HTR-8/SVneo (cell line): ENCODE data around the gene TCP11.

Source experiments
- DNase-seq: peaks from one replicate; pipeline ENCODE4 v3.0.0; 2011; ENCODE audit warnings: low spot score, mixed read lengths; ENCODE audit not compliant: insufficient read length
- FAIRE-seq: peaks from 2 replicates; lab custom pipeline; 2011; peaks lifted over from hg19 to GRCh38; lab: Jason Lieb, UNC

The TCP11 gene

DNA sequence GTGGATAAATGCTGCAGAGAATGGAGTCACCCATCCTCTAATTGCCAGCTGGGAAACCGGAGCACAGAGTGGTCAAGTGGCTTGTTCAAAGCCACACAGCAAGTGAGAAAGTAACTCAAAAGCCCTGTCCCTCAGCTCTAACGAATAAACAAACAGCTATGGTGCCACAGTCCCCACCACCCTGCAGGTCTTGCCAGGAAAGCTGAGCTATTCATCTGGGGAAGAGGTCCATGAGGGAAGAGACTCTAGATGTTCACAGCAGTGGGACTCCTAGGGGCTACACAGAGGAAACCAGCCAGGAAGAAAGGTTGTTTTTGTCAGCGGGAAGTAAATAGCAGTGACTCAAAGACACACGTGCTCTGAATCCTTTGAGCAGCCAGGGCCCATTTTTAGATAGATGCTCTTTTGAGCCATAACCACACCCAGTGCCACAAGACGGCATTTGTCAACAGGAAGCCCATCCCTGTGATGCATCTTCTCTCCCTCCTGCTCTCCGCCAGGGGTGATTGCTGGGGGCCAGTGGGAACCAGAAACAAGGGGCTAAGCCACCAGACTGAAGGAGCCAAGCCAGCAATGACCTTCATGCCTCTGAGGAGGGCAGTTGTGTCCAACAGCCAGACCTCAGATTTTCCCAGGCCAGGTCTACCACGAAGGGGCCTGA, 32.4 kb upstream of the TCP11 start:
- FAIRE-seq (peak; percentile 67), DNase-seq (no peak)

DNA sequence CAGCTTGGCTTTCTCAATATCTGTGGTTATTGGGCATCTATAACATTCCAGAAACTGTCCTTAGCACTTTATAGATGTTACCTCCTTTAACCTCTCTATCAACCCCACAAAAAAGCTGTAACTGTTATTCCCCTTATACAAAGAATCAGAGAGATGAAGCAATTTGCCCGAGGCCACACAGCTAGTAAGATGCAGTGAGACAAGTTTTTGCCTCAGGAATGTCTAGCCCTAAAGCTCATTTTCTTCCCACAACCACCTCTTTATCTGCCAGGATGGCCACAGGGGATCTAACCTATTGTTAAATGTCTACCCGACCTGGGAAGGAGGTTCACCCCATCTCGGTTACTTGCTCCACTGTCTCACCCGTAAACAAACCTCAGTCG, 31.9 kb upstream of the TCP11 start:
- no peak for DNase-seq

DNA sequence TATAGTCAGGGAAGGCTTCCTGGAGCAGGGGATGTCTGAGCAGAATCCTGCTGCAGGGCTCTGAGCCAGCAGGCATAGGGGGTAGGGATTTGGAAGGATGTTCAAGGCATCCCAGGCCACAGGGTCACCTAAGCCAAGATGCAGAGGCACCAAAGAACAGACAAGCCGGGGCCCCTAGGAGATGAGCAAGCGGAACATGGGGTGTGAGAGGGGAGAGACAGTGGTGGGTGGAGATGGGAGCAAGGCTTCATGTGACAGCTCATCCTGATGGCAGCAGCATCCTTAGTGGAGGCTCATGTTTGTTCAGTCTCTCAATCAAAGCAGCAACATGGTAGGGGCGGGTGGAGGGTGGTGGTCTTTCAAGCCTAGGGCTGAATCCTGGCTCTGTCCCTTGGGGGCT, 29.8 kb upstream of the TCP11 start:
- DNase-seq (no peak), FAIRE-seq (no peak)

More for the DNA sequence above, 31.9 kb upstream of the TCP11 start:
- no peak for FAIRE-seq

DNA sequence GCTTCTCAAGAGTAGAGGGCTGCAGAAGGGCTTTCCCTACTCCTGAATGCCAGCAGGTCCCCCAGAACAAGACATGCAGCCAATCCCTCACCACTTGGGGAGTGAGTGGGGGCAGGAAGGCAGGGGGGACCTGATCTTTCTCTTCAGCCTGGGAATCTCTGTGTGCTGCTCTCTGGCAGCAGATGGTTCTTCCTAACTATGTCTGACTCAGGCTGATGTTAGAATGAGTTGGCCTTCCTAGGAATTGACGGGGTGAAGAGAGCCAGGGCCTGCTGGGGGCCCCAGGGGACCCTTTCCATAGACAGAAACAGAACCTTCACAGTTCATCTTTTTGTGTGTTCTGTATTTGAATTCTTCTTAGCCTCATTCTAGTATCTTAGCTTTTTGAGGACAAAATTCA, 29.0 kb upstream of the TCP11 start:
- FAIRE-seq (no peak), DNase-seq (no peak)

DNA sequence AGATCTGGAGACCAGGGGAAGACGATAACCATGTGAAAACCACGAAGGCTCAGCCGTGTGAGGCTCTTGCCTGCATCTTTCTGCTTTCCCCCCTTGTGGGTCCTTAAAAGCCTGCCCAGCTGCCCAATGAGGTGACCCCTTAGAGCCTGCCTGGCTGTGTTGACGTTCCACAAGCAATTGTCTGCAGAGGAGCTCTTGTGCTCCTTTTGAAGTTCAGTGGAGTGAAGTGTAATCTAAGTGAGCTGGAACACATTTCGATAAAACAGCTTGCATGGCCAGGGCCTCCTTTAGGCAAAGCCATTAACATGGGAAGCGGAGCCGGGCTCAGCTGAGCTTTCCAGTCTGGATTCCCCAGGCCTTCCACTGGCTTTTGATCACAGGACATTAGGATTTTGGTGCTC, 27.3 kb upstream of the TCP11 start:
- no peak for FAIRE-seq
- DNase-seq, result no peak

DNA sequence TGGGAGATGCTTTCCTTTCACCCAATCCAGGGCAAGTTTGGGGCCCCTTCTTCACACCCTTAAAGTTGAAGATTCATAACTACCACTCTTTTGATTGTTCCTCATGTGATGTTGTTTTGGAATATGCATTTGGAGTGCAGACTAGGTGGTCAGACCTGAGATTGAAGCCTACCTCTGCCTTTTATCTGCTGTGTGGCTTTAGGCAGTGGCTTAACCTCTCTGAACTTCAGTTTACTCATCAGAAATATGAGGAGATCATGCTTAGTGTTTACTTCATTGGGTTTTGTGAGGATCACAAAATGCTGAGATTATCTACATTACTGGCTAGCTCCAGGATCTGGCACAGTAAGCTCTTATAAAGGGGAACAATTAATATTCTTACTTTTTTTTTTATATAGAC, 26.4 kb upstream of the TCP11 start:
- FAIRE-seq, result no peak
- DNase-seq, result no peak

DNA sequence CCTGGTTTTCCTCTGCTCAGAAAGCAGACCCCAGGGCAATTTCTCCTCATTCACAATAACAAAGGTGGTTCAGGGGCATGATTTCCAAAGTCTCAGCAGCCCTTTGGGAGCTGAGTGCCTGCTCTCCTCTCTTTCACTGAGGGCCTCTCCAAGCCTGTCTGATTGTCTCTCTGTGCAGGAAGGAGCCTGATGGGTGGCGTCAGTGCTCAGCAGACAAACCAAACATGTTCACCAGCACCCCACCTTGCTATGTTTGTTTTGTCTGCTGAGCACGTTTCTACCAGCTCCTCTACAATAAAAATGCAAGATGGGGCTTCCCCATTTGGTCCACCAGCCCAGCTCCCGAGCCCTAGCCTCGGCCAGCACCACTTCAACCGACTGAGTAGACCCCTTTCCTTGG, 25.4 kb upstream of the TCP11 start:
- FAIRE-seq, result no peak

DNA sequence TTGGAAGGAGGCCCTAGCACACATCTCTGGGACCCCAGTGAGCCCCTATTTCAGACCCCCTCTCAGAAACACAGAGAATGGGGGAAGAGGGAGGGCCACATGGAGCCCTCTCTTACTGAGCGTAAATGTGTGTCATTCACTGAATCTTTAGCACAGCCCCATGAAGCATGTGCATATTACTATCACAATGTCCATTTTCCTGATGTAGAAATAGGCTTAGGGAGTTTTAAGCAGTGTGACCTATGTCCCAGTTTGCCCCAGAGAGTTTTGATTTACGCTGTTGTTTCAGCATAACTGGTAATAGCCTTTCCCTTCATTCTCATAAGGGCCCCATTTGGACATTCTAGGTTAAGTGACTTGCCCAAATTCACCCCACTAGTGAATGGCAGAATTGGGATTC, 25.0 kb upstream of the TCP11 start:
- DNase-seq (no peak), FAIRE-seq (no peak)

More for the DNA sequence above, 25.4 kb upstream of the TCP11 start:
- no peak for DNase-seq

DNA sequence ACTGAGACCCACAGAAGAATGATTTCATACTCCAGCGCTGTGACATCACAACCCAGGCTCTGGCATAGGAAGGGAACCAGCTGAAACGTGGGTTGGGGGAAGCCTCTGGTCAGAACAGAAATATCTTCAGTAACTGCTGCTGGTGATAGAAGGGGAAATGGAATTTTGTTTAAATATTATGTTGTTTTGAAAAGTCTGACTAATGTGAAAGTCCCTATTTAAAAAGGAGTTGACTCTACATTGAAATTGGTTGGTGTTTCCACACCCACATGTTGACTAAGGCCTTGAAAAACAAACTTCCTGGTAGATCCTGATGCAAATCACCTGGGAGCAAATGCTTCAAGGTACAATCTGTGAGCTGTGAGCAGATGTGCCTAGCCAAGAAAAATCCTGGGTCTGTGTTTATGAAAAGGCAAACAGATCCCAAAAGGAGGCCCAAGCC, 24.5 kb upstream of the TCP11 start:
- DNase-seq (no peak), FAIRE-seq (no peak)

DNA sequence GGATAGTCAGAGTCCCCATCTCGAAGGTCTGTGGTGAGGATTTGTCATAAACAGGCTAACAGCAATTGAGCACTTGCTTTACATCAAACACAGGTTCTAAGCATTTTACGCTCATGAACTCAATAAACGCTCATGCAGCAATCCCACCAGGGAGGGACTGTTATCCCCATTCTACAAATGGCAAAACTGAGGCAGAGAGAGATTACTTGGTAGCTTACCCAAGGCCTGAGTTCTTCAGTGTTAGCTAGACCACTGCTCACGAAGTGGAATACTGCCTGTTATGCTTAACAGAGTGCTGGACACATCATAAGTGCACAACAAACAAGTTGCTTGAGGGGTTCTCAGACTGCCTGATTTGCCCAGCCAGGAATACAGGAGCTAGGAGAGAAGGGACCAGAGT, 23.7 kb upstream of the TCP11 start:
- no peak for DNase-seq
- no peak for FAIRE-seq

DNA sequence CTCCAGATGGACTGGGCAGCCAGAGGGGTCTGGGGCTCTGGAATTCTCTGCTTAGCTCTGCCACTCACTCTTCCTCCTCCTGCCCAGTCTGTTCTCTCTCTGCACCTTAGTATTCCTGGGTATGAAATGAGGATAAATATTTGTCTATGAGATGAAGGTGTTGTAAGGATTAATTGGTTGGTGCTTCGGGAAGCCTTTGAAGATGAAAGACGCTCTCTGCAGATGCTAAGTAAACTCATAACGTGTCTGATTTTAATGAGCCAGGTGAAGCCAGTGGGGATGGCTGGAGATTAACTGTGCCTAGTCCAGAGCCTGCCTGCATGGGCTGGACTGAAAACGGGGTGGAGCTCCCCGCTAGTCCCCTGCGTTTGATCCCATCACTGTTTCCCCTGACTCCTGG, 23.1 kb upstream of the TCP11 start:
- no peak for FAIRE-seq
- no peak for DNase-seq

DNA sequence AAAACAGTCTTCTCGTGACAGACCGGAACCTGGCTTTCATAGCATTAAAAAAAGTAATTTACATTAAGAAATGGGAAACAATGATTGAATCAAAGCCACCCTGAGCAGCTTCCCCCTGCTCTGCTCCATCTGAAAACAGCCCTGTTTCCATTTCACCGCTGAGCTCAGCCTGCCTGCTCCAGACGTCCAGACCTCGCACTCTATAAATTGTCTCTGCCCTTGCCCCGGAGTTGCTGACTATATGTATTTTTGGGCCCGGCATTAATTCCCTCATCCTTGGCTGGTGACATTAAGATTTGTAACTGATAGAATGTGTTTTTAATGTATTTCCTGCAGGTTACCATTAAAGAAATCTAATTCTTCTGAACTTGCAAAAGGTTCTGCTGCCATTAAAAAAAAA, 22.7 kb upstream of the TCP11 start:
- FAIRE-seq, result no peak
- no peak for DNase-seq

DNA sequence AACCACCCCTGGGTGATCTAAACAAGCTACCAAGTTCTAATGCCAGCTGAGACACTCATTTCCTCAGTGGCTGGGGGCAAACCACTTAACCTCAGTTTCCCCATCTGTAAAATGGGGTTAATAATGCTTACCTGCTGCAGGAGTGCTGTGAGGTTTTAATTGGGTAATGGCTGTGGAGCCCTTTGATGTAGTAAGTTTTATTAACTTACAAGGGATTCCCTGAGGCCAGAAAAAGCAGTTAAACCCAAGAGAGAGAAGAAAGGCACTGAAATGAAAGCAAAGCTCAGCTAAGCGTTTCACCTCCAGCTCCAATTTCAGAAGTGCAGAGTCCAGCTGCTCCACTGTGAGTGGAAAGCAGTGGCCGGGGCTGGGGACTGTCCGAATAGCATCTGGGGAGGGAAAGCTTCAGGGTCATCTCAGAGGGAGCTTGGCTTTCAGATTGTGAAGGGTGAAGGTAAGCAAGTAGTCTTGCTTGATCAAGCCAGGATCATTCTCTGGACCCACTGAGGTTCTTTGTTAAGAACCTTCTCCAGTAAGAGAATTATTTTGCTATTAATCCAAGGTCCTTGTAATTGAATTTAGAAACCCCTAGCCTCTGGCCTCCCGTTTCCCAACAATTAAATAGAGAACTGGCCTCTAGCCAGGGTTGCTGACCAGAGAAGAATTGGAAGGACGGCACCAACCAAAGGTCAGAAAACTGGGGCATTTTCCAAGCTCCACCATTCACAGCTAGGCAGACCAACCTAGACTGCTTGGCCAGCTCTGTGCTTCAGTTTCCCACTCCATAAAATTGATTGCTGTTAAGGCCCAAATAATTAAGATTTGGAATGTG, 20.9 kb upstream of the TCP11 start:
- no peak for DNase-seq
- no peak for FAIRE-seq

DNA sequence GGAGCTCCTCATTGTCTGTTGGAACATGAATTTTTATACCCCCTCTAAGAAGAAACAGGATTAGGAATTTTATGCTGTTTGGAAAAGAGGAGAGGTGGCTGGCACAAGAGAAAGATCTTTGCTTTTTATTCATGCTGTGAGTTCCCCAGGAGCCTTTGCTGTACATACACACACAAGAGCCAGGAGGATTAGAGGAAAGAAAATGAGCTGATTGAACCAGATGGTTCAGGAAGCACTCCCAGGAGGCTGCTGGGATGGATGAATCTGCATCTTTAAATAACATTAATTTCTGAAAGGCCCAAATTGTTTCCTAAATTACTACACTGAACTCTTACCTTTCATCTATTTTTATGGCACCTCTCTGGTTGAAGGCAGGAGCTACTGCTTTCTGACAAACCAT, 20.1 kb upstream of the TCP11 start:
- no peak for DNase-seq
- FAIRE-seq, result no peak

DNA sequence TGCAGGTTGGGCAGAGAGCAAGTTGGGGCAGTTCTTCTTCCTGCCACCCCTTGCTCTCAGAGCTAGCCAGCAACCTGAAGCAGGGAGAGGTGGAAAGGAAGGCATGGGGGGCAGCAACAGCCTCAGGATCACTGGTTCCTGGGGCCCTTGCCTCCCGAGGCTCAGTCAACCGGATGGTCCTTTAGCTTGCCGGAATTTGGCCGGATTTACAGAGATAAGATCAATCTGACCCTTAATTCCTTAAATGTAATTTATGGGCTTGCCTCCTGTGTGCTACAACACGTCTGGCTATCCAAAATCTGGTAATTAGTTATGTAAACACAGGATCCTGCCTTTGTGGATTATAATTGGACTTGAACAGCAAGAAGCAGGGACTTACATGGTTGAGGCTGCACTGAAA, 19.5 kb upstream of the TCP11 start:
- DNase-seq (no peak), FAIRE-seq (no peak)

DNA sequence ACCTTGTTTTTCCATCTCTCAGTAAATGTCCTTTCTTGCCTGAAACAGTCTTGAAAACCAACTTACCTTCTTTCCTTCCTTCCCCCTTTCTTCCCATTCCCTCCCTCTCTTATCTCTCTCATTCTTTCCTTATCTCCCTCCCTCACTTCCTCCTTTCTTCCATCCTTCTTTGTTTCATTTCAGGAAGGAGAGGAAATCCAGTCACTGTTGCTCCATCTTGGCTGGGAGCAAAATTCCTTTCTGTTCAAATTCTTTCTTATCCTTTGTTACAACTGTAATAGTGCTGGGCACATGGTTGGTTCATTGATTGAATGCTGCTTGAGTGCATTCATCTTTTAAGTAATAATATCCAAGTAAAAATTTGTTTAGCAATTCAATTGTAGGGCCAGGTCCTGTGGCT, 17.4 kb upstream of the TCP11 start:
- FAIRE-seq, result no peak
- no peak for DNase-seq

DNA sequence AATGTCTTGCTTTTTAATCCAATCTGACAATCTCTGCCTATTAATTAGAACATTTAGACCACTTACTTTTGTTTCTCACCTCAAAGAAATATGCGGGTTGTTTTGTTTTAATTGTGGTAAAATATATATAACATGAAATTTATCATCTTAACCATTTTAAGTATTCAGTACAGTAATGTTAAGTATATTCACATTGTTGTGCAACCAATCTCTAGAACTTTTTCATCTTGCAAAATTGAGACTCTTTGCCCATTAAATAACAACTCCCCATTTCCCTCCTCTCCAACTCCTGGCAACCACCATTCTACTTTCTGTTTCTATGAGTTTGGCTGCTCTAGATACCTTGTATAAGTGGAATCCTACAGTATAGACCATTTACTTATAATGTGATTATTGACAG, 13.8 kb upstream of the TCP11 start:
- FAIRE-seq (no peak), DNase-seq (no peak)

DNA sequence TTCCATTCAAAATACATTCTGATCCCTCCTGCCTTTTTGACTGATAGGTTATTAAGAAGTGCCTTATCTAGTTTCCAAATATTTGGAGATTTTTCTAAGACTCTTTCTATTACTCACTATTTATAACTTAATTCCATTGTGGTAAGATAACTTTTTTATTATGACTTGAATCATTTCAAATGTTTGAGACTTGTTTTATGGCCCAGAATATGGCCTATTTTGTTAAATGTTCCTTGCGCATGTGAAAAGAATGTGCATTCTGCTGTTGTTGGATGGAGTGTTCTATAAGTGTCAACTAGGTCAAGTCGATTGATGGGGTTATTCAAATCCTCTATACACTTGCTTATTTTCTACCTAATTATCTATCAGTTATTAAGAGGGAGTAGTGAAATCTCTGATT, 13.1 kb upstream of the TCP11 start:
- DNase-seq (no peak), FAIRE-seq (no peak)

DNA sequence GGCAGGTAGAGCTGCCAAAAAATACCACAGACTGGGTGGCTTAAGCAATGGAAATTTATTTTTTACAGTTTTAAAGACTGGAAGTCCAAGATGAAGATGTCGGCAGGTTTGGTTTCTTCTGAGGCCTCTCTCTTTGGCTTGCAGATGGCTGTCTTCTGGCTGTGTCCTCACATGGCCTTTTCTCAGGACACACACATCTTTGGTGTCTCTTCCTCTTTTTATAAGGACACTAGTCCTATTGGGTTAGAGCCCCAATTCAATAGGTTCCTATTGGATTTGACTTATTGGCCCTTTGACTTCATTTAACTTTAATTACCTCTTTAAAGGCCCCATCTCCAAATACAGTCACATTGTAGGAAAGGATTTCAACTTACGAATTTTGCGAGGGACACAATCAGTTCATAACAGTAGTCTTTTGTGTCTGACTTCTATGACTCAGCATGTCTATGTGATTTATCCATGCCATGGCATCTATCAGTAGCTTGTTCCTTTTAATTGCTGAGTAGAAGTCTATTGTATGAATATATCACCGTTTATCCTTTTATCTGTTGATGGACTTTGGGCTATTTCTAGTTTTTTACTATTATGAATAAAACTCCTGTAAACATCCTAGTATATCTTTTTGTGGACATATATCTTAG, 11.0 kb upstream of the TCP11 start:
- DNase-seq (no peak), FAIRE-seq (no peak)

DNA sequence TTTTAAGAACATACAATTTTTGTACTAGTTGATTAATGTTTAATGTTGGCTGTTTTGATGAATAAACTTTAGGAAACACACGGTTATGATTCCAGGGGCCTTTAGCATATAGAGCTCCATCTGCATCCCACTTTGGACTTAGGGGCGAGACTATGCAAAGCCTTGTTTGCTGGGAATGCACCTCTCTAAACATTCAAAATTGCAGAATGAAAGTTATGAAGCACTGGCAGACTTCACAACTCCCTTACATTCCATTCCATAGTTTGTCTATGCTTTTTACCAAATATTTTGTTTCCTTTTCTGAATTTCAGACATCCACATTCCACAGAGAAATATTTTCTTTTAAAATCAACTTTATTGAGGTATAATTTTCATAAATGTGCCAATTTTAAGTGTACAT, 10.3 kb upstream of the TCP11 start:
- no peak for DNase-seq
- FAIRE-seq, result no peak

DNA sequence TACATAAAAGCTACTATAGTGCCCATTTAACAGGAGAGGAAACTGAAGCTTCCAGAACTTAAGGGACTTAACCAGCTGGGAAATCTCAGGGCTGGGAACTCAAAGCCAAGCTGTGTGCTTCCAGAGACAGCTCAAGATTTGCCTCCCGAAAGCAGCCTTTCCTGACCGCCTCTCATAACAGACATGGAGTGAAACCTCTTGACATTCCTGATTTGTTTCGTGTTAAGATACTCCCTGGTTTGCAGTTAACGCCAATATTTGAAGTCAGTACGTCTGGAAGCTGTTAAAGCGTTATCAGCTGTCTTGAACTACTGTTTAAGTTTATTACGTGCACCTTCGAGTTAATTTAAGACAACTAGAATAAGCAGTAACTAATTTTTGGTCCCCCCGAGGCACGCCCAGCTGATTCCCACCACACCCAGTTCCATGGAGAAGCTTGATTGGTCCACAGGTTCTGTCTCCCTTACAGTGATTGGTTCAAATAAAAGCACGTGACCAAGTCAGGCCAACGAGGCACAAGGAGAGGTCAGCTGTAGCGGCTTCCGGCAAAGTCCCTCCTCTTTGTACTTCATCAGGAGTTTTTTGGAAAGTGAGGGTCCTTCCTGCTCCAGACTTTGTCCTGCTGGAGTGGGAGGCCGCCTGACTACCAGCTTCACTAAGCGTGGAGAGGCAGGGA, 8.9 kb upstream of the TCP11 start:
- DNase-seq (no peak), FAIRE-seq (no peak)
